Endodermal cell (in vitro differentiated cells): ENCODE results near the gene FAM227B. TPM values are rescaled to one million over a fixed set of nuclear protein-coding genes. Genes with fewer than 3 reads are reported as not detected.

Experiments
- DNase-seq: peaks from one replicate; pipeline ENCODE4 v3.0.0-alpha.2; 2017
- H3K27ac ChIP-seq: 2 replicates; pipeline ENCODE4 v1.5.1; 2013; ENCODE audit warnings: mild to moderate bottlenecking, low read depth, low read length, moderate library complexity
- H3K27me3 ChIP-seq: 2 replicates; pipeline ENCODE4 v1.6.1; 2013; ENCODE audit warnings: mild to moderate bottlenecking, low read length, moderate library complexity; ENCODE audit not compliant: insufficient read depth, control insufficient read depth, poor library complexity, severe bottlenecking
- H3K36me3 ChIP-seq: 2 replicates; pipeline ENCODE4 v1.7.0; 2013; ENCODE audit warnings: mild to moderate bottlenecking, low read length, moderate library complexity; ENCODE audit not compliant: control insufficient read depth, insufficient read depth
- H3K4me1 ChIP-seq: one replicate; pipeline ENCODE4 v1.7.0; 2013; ENCODE audit warnings: low read length; ENCODE audit not compliant: control insufficient read depth, insufficient read depth
- H3K4me3 ChIP-seq: 2 replicates; pipeline ENCODE4 v1.5.1; 2013; ENCODE audit warnings: mild to moderate bottlenecking, low read length, moderate library complexity
- H3K9ac ChIP-seq: 2 replicates; pipeline ENCODE4 v1.6.1; 2013; ENCODE audit warnings: mild to moderate bottlenecking, low read length, moderate library complexity; ENCODE audit not compliant: poor library complexity, severe bottlenecking; ENCODE audit errors: extremely low read depth
- H3K9me3 ChIP-seq: 2 replicates; pipeline ENCODE4 v1.6.1; 2013; ENCODE audit warnings: mild to moderate bottlenecking, low read length, moderate library complexity; ENCODE audit not compliant: control insufficient read depth
- H3K27ac Mint-ChIP-seq: 2 replicates; pipeline ENCODE4 v1.8.0; 2020; ENCODE audit warnings: mixed read lengths
- H3K27me3 Mint-ChIP-seq: 2 replicates; pipeline ENCODE4 v1.8.0; 2021; ENCODE audit warnings: mild to moderate bottlenecking, mixed read lengths; ENCODE audit not compliant: insufficient read depth
- H3K36me3 Mint-ChIP-seq: 2 replicates; pipeline ENCODE4 v1.8.0; 2020; ENCODE audit warnings: low read depth, mixed read lengths
- H3K4me1 Mint-ChIP-seq: 2 replicates; pipeline ENCODE4 v1.8.0; 2020; ENCODE audit warnings: mixed read lengths
- H3K4me3 Mint-ChIP-seq: 2 replicates; pipeline ENCODE4 v1.8.0; 2020; ENCODE audit warnings: mild to moderate bottlenecking, moderate library complexity, mixed read lengths
- H3K9me3 Mint-ChIP-seq: 2 replicates; pipeline ENCODE4 v1.8.0; 2020; ENCODE audit warnings: mild to moderate bottlenecking, mixed read lengths
- CTCF ChIP-seq: fragments of 200-600 bp; sonication (generic); conservative IDR thresholded peaks from 2 replicates; pipeline ENCODE4 v1.5.0; 2021; ENCODE audit warnings: antibody characterized with exemption, mild to moderate bottlenecking
- WGBS, 2 experiments: methylation state at CpG; one replicate each; pipeline versions ENCODE4 v1.1.5 to v1.1.7; 2013; ENCODE audit warnings: missing lambda C conversion rate in 2 of 2, mixed read lengths in 1 of 2; ENCODE audit not compliant: insufficient coverage in 1 of 2, insufficient read length in 1 of 2; 5-methylcytosine and 5-hydroxymethylcytosine counted together
- total RNA-seq, 2 donors: library from RNA; stranded (reverse); fragmentation: NEBNext Ultra II Directional in 1 of 2; extraction: Animal tissue kit (Norgen Biotek cat#: 25700) in 1 of 2; gene quantifications; 2 replicates in 1 of 2; 3 replicates in 1 of 2; pipeline ENCODE4 v1.2.1, GENCODE V29; 2021

Gene FAM227B
- total RNA-seq, 2 donors from 2014 or later = 7.5 to 8.5 TPM

GRCh38 chr15:49664716-49665115, 44.1 kb upstream of the FAM227B start:
- TF ChIP-seq CTCF = no peak
- WGBS, 2 experiments = 100% methylated on average over 1 of the region's 1 CpG; no CpG with 5 or more reads in 1 of the 2 experiments
- Mint-ChIP-seq H3K9me3 (no peaks in the 10 kb centered on the region), H3K4me1 (peaks cover 10% of the 10 kb centered on the region), H3K27ac (no peak overlapping the region), H3K36me3 (no peaks in the 10 kb centered on the region), H3K27me3 (no peaks in the 10 kb centered on the region), H3K4me3 (no peak overlapping the region)
- H3K27me3 ChIP-seq = no peaks in the 10 kb centered on the region
- H3K9ac ChIP-seq = no peak overlapping the region
- no peak for DNase-seq
- H3K9me3 ChIP-seq = no peaks in the 10 kb centered on the region
- H3K36me3 ChIP-seq = no peaks in the 10 kb centered on the region
- no peak overlapping the region for H3K4me3 ChIP-seq
- no peak overlapping the region for H3K27ac ChIP-seq
- H3K4me1 ChIP-seq = no peaks in the 10 kb centered on the region

GRCh38 chr15:49656734-49657133, 36.1 kb upstream of the FAM227B start:
- TF ChIP-seq CTCF = no peak
- Mint-ChIP-seq H3K27me3 (no peaks in the 10 kb centered on the region), H3K4me3 (no peak overlapping the region), H3K36me3 (peaks cover 3% of the 10 kb centered on the region), H3K27ac (no peak overlapping the region), H3K4me1 (no peaks in the 10 kb centered on the region), H3K9me3 (peaks cover 51% of the 10 kb centered on the region)
- 100% methylated on average over 1 of the region's 1 CpG for WGBS, 2 experiments
- no peaks in the 10 kb centered on the region for H3K36me3 ChIP-seq
- H3K9ac ChIP-seq = no peak overlapping the region
- no peaks in the 10 kb centered on the region for H3K4me1 ChIP-seq
- no peak overlapping the region for H3K4me3 ChIP-seq
- H3K9me3 ChIP-seq = peaks cover 47% of the 10 kb centered on the region
- no peaks in the 10 kb centered on the region for H3K27me3 ChIP-seq
- H3K27ac ChIP-seq = no peak overlapping the region
- no peak for DNase-seq

GRCh38 chr15:49652922-49653321, 32.3 kb upstream of the FAM227B start:
- Mint-ChIP-seq H3K27ac (no peak overlapping the region), H3K4me3 (no peak overlapping the region), H3K9me3 (peaks cover 50% of the 10 kb centered on the region), H3K27me3 (no peaks in the 10 kb centered on the region), H3K36me3 (peaks cover 2% of the 10 kb centered on the region), H3K4me1 (no peaks in the 10 kb centered on the region)
- no peak for TF ChIP-seq CTCF
- H3K9ac ChIP-seq = no peak overlapping the region
- H3K4me3 ChIP-seq = no peak overlapping the region
- no peak overlapping the region for H3K27ac ChIP-seq
- H3K27me3 ChIP-seq = no peaks in the 10 kb centered on the region
- H3K4me1 ChIP-seq = no peaks in the 10 kb centered on the region
- H3K36me3 ChIP-seq = no peaks in the 10 kb centered on the region
- H3K9me3 ChIP-seq = peaks cover 42% of the 10 kb centered on the region
- 88 to 95% methylated on average over 1 of the region's 1 CpG for WGBS, 2 experiments
- no peak for DNase-seq
